ENCODE results near the gene CDH2.

GRCh38 chr18:28050545-28050944 is 126.4 kb downstream of the CDH2 start:
- no peak for TF ChIP-seq POLR2A (IDR thresholded peaks at IDR 0.05)
- TF ChIP-seq CTCF (IDR thresholded peaks at IDR 0.05), result no peak

Measured in transverse colon (tissue), 3 donors.